Neural cell (in vitro differentiated cells): ENCODE results near the gene FBLIM1. TPM values are rescaled to one million over a fixed set of nuclear protein-coding genes. Genes with fewer than 3 reads are reported as not detected.

Experiments used
- H2AFZ ChIP-seq: fragments of 200-600, 300-800 bp; sonication (generic), shearing (Covaris generic); 2 replicates; pipeline ENCODE4 v1.6.0; 2014; ENCODE audit warnings: low read depth, mild to moderate bottlenecking, antibody characterized with exemption, low read length, moderate library complexity
- H3F3A ChIP-seq: fragments of 200-600 bp; shearing (Covaris generic); 2 replicates; pipeline ENCODE4 v1.6.1; 2016; ENCODE audit warnings: mild to moderate bottlenecking, moderate library complexity, mixed read lengths, antibody characterized with exemption, low read length; ENCODE audit not compliant: insufficient read depth, poor library complexity, severe bottlenecking
- H3K27ac ChIP-seq: fragments of 200-600, 300-800 bp; sonication (generic), shearing (Covaris generic); 2 replicates; pipeline ENCODE4 v1.5.1; 2014; ENCODE audit warnings: mild to moderate bottlenecking, low read length, moderate library complexity
- H3K27me3 ChIP-seq: fragments of 300-800, 200-600 bp; sonication (generic), shearing (Covaris generic); 2 replicates; pipeline ENCODE4 v1.6.0; 2014; ENCODE audit warnings: mild to moderate bottlenecking, low read depth, low read length, moderate library complexity; ENCODE audit not compliant: insufficient read depth
- H3K36me3 ChIP-seq: fragments of 300-800, 200-600 bp; sonication (generic), shearing (Covaris generic); 2 replicates; pipeline ENCODE4 v1.5.1; 2014; ENCODE audit warnings: mild to moderate bottlenecking, antibody characterized with exemption, low read length, moderate library complexity; ENCODE audit not compliant: insufficient read depth
- H3K4me2 ChIP-seq: fragments of 300-800, 200-600 bp; sonication (generic), shearing (Covaris generic); 2 replicates; pipeline ENCODE4 v1.6.0; 2014; ENCODE audit warnings: mild to moderate bottlenecking, low read length
- H3K4me3 ChIP-seq: fragments of 300-800, 200-600 bp; sonication (generic), shearing (Covaris generic); 2 replicates; pipeline ENCODE4 v1.5.1; 2014; ENCODE audit warnings: mild to moderate bottlenecking, low read length, moderate library complexity
- H3K79me2 ChIP-seq: fragments of 200-600 bp; shearing (Covaris generic); replicated peaks from 2 replicates; pipeline ENCODE4 v1.6.0; 2014; ENCODE audit warnings: mild to moderate bottlenecking, low read length, moderate library complexity; ENCODE audit not compliant: insufficient read depth
- H3K9ac ChIP-seq: fragments of 300-800, 200-600 bp; sonication (generic), shearing (Covaris generic); 2 replicates; pipeline ENCODE4 v1.6.1; 2016; ENCODE audit warnings: mild to moderate bottlenecking, low read length, mixed read lengths
- H3K9me2 ChIP-seq: fragments of 200-600 bp; shearing (Covaris generic); 2 replicates; pipeline ENCODE4 v1.6.1; 2016; ENCODE audit warnings: mild to moderate bottlenecking, low read length, mixed read lengths; ENCODE audit not compliant: insufficient read depth
- H3K9me3 ChIP-seq: fragments of 200-600, 300-800 bp; sonication (generic), shearing (Covaris generic); 2 replicates; pipeline ENCODE4 v1.6.1; 2016; ENCODE audit warnings: mild to moderate bottlenecking, mixed run types, low read length, moderate library complexity, mixed read lengths
- H4K20me1 ChIP-seq: fragments of 200-600 bp; shearing (Covaris generic); 2 replicates; pipeline ENCODE4 v1.6.1; 2016; ENCODE audit warnings: mild to moderate bottlenecking, mixed run types; ENCODE audit not compliant: insufficient read depth
- EP300 ChIP-seq: fragments of 450-650 bp; conservative IDR thresholded peaks from 2 replicates; pipeline ENCODE4 v1.6.1; 2014; ENCODE audit warnings: antibody characterized with exemption, mild to moderate bottlenecking, moderate library complexity; ENCODE audit not compliant: poor library complexity, severe bottlenecking
- EZH2 ChIP-seq: fragments of 200-600, 300-800 bp; shearing (Covaris generic), sonication (generic); IDR thresholded peaks from 2 replicates; pipeline ENCODE4 v1.6.1; 2014; ENCODE audit warnings: antibody characterized with exemption, low read length, borderline replicate concordance, mild to moderate bottlenecking; ENCODE audit not compliant: insufficient read depth, poor library complexity, severe bottlenecking
- MXI1 ChIP-seq: fragments of 450-650 bp; conservative IDR thresholded peaks from 2 replicates; pipeline ENCODE4 v1.6.1; 2014; ENCODE audit warnings: antibody characterized with exemption, mild to moderate bottlenecking; ENCODE audit not compliant: poor library complexity, severe bottlenecking
- POLR2AphosphoS5 ChIP-seq: IDR thresholded peaks from 2 replicates; pipeline ENCODE4 v1.6.1; 2012
- RAD21 ChIP-seq: fragments of 450-650 bp; conservative IDR thresholded peaks from 2 replicates; pipeline ENCODE4 v1.6.1; 2014; ENCODE audit warnings: antibody characterized with exemption, mild to moderate bottlenecking, moderate library complexity
- SMC3 ChIP-seq: fragments of 450-650 bp; conservative IDR thresholded peaks from 2 replicates; pipeline ENCODE4 v1.6.1; 2014; ENCODE audit warnings: antibody characterized with exemption, mild to moderate bottlenecking, moderate library complexity; ENCODE audit not compliant: poor library complexity
- TAF1 ChIP-seq: IDR thresholded peaks from 2 replicates; pipeline ENCODE4 v1.6.1; 2012; ENCODE audit warnings: low read depth
- polyA plus RNA-seq: library from polyadenylated mRNA; depleted of rRNA; stranded (reverse); fragments of >200 nt; gene quantifications from 2 replicates; pipeline ENCODE4 v1.2.3, GENCODE V29; 2014
- TF ChIP-seq, protein P1 (sequence below): fragments of 450-650 bp; IDR thresholded peaks from 2 replicates; pipeline ENCODE4 v1.5.1; 2014; ENCODE audit warnings: antibody characterized with exemption, mild to moderate bottlenecking, moderate library complexity; ENCODE audit not compliant: poor library complexity, severe bottlenecking
- TF ChIP-seq, protein P2 (sequence below): IDR thresholded peaks from 2 replicates; pipeline ENCODE4 v1.6.1; 2012; ENCODE audit warnings: borderline replicate concordance

Gene FBLIM1
- polyA plus RNA-seq, 1 donor from 2014 or later = 24.9 TPM

DNA sequence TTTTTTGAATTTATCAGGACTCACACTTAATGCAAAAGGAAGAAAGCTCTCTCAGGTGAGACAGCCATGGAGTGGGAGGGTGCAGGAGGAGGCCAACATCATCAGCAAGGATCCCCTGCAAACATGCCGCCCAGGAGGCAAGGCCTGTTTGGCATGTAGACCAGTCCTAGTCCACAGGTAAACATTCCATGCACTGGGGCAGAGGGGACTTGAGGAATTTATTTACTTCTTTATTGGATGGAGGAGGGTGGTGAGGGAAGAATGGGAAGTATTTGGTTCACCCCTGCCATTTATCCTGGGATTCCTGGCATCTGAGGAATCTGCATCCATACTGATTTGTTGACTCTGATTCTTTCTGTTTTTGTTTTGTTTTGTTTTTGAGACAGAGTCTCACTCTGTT is 50.4 kb downstream of the FBLIM1 start:
- H2AFZ ChIP-seq = no peak overlapping the region
- no peak for TF ChIP-seq RAD21
- TF ChIP-seq POLR2AphosphoS5 = no peak
- TF ChIP-seq, protein P1, sequence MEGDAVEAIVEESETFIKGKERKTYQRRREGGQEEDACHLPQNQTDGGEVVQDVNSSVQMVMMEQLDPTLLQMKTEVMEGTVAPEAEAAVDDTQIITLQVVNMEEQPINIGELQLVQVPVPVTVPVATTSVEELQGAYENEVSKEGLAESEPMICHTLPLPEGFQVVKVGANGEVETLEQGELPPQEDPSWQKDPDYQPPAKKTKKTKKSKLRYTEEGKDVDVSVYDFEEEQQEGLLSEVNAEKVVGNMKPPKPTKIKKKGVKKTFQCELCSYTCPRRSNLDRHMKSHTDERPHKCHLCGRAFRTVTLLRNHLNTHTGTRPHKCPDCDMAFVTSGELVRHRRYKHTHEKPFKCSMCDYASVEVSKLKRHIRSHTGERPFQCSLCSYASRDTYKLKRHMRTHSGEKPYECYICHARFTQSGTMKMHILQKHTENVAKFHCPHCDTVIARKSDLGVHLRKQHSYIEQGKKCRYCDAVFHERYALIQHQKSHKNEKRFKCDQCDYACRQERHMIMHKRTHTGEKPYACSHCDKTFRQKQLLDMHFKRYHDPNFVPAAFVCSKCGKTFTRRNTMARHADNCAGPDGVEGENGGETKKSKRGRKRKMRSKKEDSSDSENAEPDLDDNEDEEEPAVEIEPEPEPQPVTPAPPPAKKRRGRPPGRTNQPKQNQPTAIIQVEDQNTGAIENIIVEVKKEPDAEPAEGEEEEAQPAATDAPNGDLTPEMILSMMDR = no peak
- TF ChIP-seq, protein P2, sequence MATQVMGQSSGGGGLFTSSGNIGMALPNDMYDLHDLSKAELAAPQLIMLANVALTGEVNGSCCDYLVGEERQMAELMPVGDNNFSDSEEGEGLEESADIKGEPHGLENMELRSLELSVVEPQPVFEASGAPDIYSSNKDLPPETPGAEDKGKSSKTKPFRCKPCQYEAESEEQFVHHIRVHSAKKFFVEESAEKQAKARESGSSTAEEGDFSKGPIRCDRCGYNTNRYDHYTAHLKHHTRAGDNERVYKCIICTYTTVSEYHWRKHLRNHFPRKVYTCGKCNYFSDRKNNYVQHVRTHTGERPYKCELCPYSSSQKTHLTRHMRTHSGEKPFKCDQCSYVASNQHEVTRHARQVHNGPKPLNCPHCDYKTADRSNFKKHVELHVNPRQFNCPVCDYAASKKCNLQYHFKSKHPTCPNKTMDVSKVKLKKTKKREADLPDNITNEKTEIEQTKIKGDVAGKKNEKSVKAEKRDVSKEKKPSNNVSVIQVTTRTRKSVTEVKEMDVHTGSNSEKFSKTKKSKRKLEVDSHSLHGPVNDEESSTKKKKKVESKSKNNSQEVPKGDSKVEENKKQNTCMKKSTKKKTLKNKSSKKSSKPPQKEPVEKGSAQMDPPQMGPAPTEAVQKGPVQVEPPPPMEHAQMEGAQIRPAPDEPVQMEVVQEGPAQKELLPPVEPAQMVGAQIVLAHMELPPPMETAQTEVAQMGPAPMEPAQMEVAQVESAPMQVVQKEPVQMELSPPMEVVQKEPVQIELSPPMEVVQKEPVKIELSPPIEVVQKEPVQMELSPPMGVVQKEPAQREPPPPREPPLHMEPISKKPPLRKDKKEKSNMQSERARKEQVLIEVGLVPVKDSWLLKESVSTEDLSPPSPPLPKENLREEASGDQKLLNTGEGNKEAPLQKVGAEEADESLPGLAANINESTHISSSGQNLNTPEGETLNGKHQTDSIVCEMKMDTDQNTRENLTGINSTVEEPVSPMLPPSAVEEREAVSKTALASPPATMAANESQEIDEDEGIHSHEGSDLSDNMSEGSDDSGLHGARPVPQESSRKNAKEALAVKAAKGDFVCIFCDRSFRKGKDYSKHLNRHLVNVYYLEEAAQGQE = no peak
- no peak for TF ChIP-seq EP300
- TF ChIP-seq SMC3 = no peak
- TF ChIP-seq TAF1 = no peak
- no peak for TF ChIP-seq EZH2
- H3K36me3 ChIP-seq = no peaks in the 10 kb centered on the region
- no peaks in the 10 kb centered on the region for H3K27me3 ChIP-seq
- no peaks in the 10 kb centered on the region for H3K9me3 ChIP-seq
- H4K20me1 ChIP-seq = no peaks in the 10 kb centered on the region
- H3K4me2 ChIP-seq = no peak overlapping the region
- H3K9ac ChIP-seq = no peak overlapping the region
- no peak overlapping the region for H3K4me3 ChIP-seq
- no peak overlapping the region for H3K27ac ChIP-seq
- no peaks in the 10 kb centered on the region for H3K9me2 ChIP-seq
- H3F3A ChIP-seq = no peaks in the 10 kb centered on the region
- no peaks in the 10 kb centered on the region for H3K79me2 ChIP-seq

DNA sequence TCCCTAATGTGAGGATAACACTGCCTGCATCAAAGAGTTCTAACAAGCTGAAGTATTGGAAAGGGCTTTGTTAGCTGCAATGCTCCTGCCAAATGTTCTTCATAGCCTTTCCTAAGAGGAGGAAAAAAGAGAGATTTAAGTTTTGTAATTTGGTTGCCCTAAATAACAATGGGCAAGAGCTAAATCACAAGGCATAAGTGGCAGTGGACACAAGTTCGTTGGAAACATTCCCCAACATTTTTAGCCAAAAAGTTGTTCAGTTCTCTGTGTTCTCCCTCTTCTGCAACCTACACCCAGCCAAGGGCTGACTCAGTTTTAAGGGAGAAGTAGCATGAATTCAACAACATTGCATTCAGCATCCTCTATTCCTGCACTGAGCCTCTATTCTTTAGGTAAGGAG is 51.5 kb downstream of the FBLIM1 start:
- H3K36me3 ChIP-seq = no peaks in the 10 kb centered on the region
- no peaks in the 10 kb centered on the region for H3K9me3 ChIP-seq
- TF ChIP-seq EP300 = no peak
- TF ChIP-seq SMC3 = no peak
- TF ChIP-seq MXI1 = no peak
- TF ChIP-seq EZH2 = no peak
- TF ChIP-seq, protein P2 = no peak
- no peak for TF ChIP-seq POLR2AphosphoS5
- TF ChIP-seq, protein P1 = no peak
- no peak for TF ChIP-seq TAF1
- no peak for TF ChIP-seq RAD21
- H3K27ac ChIP-seq = no peak overlapping the region
- H3K4me2 ChIP-seq = no peak overlapping the region
- H3K9ac ChIP-seq = no peak overlapping the region
- no peaks in the 10 kb centered on the region for H3K9me2 ChIP-seq
- no peak overlapping the region for H2AFZ ChIP-seq
- no peaks in the 10 kb centered on the region for H3K27me3 ChIP-seq
- no peak overlapping the region for H3K4me3 ChIP-seq
- H4K20me1 ChIP-seq = no peaks in the 10 kb centered on the region
- H3F3A ChIP-seq = no peaks in the 10 kb centered on the region
- H3K79me2 ChIP-seq = no peaks in the 10 kb centered on the region
